Activated CD8-positive, alpha-beta T cell treated with anti-CD3 and anti-CD28 coated beads for 36 hours (primary cell): ENCODE results near the gene SURF1. TPM values are rescaled to one million over a fixed set of nuclear protein-coding genes. Genes with fewer than 3 reads are reported as not detected.

Experiments used
- ATAC-seq: fragments of 200-7000 bp; cut with Tn5 transposase; one replicate; pipeline ENCODE4 v1.10.0; 2021; ENCODE audit warnings: mild to moderate bottlenecking, moderate library complexity
- CTCF ChIA-PET: fragments of 350-600 bp; sonication (Branson Sonifier 250); formaldehyde crosslinking; loops from one replicate; lab custom pipeline; 2021; ENCODE audit warnings: antibody characterized with exemption; lab: Charles Lee
- POLR2A ChIA-PET: fragments of 350-600 bp; sonication (Branson Sonifier 250); formaldehyde crosslinking; loops from one replicate; lab custom pipeline; 2021; ENCODE audit warnings: antibody characterized with exemption; lab: Charles Lee
- DNase-seq: peaks from one replicate; pipeline ENCODE4 v3.0.0-alpha.2; 2020
- H3K27ac Mint-ChIP-seq: one replicate; pipeline ENCODE4 v1.8.0; 2021; ENCODE audit warnings: mild to moderate bottlenecking, mixed read lengths
- H3K27me3 Mint-ChIP-seq: one replicate; pipeline ENCODE4 v1.8.0; 2021; ENCODE audit warnings: mixed read lengths
- H3K36me3 Mint-ChIP-seq: one replicate; pipeline ENCODE4 v1.8.0; 2021; ENCODE audit warnings: low read depth, mixed read lengths
- H3K4me1 Mint-ChIP-seq: one replicate; pipeline ENCODE4 v1.8.0; 2021; ENCODE audit warnings: low read depth, mixed read lengths
- H3K4me3 Mint-ChIP-seq: one replicate; pipeline ENCODE4 v1.8.0; 2021; ENCODE audit warnings: mild to moderate bottlenecking, moderate library complexity, mixed read lengths
- H3K9me3 Mint-ChIP-seq: one replicate; pipeline ENCODE4 v1.8.0; 2021; ENCODE audit warnings: mixed read lengths
- intact Hi-C: fragments of 100-400 bp; cut with micrococcal nuclease; formaldehyde crosslinking; loops from one replicate; pipeline ENCODE4 v1.10.0; 2022
- total RNA-seq, 2 experiments: library from RNA; stranded (reverse); gene quantifications; one replicate each; pipeline ENCODE4 v1.2.3, GENCODE V29; 2021
- TF ChIP-seq, protein P1 (sequence below): fragments of 200-600 bp; IDR thresholded peaks from one replicate; pipeline ENCODE4 v1.8.0; 2022; ENCODE audit warnings: antibody characterized with exemption, mild to moderate bottlenecking

The SURF1 gene
- total RNA-seq, 2 experiments from 2014 or later, result 22.1 to 25.3 TPM

DNA sequence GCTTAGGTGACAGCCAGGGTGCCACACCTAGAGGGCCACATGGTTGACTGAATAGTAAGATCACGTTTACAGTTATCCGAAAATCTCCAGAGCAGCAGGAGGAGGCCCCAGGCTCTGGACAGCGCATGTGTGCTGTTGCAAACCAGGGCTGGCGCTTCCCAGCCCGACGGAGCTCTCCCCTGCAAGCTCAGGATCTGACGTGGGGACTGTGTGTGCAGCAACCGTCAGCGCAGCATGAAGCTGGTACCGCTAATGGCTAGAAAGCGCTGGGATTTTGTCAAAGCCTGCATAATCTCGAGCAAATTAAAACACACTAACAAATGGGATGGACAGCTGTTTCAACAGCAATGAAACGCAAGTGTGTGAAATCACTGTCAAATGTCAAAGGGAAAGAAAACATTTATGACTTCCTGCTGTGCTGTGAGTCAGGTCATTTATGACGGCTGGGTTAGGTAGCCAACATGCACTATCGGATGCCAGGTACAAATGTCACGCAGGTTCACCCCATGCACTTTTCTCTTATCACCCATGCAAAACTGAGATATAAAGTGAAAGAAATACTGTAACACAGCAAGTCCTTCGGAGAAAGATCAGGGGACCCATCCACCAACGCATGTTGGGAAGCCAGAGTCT is 12.1 kb upstream of the SURF1 start:
- Mint-ChIP-seq H3K27ac (peak overlapping the region; percentile 98), H3K4me3 (peak overlapping the region; percentile 79), H3K9me3 (no peaks in the 10 kb centered on the region), H3K27me3 (no peaks in the 10 kb centered on the region), H3K36me3 (peaks cover 84% of the 10 kb centered on the region), H3K4me1 (peaks cover 61% of the 10 kb centered on the region)
- POLR2A ChIA-PET, result interaction anchor here (1.5 to 28.8 kb wide), 2 partner anchors 9 to 19 kb away, joined by 5 to 872 read pairs; partner anchors contain the start of genes MED22, RPL7A, SURF1 and SURF2
- ATAC-seq (no peak), DNase-seq (no peak)
- TF ChIP-seq, protein P1, sequence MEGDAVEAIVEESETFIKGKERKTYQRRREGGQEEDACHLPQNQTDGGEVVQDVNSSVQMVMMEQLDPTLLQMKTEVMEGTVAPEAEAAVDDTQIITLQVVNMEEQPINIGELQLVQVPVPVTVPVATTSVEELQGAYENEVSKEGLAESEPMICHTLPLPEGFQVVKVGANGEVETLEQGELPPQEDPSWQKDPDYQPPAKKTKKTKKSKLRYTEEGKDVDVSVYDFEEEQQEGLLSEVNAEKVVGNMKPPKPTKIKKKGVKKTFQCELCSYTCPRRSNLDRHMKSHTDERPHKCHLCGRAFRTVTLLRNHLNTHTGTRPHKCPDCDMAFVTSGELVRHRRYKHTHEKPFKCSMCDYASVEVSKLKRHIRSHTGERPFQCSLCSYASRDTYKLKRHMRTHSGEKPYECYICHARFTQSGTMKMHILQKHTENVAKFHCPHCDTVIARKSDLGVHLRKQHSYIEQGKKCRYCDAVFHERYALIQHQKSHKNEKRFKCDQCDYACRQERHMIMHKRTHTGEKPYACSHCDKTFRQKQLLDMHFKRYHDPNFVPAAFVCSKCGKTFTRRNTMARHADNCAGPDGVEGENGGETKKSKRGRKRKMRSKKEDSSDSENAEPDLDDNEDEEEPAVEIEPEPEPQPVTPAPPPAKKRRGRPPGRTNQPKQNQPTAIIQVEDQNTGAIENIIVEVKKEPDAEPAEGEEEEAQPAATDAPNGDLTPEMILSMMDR, result no peak
- intact Hi-C loops, result no loop called here
- CTCF ChIA-PET, result interaction anchor here (1.1 kb wide), 1 partner anchor 17 kb away, joined by 4 read pairs; no protein-coding TSS in a partner anchor

DNA sequence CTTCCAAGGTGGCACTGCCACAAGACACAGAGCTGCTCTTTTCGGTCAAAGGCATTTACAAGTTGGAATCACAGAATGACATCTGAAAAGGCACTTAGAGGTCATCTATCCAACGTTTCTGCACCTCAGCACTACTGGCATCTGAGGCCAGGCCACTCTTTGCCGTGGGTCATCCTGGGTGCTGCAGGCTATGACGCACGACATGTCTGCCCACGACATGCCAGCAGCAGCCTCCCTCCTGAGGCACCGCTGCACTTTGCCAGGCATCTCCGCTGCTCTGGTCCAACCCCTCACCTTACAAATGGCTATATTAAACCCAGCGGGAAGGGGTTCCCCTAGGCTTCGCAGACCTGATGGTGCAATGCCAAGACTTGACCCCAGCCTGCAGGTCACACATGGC is 11.5 kb upstream of the SURF1 start:
- CTCF ChIA-PET, result interaction anchor here (1.1 kb wide), 1 partner anchor 16 kb away, joined by 4 read pairs; no protein-coding TSS in a partner anchor
- Mint-ChIP-seq H3K36me3 (peaks cover 80% of the 10 kb centered on the region), H3K9me3 (no peaks in the 10 kb centered on the region), H3K27me3 (no peaks in the 10 kb centered on the region), H3K4me1 (peaks cover 56% of the 10 kb centered on the region), H3K4me3 (no peak overlapping the region), H3K27ac (peak overlapping the region; percentile 98)
- DNase-seq, result no peak
- POLR2A ChIA-PET, result interaction anchor here (1.5 to 28.8 kb wide), 2 partner anchors 10 to 19 kb away, joined by 5 to 872 read pairs; partner anchors contain the start of genes MED22, RPL7A, SURF1 and SURF2
- TF ChIP-seq, protein P1, result no peak
- ATAC-seq, result no peak
- intact Hi-C loops, result no loop called here

DNA sequence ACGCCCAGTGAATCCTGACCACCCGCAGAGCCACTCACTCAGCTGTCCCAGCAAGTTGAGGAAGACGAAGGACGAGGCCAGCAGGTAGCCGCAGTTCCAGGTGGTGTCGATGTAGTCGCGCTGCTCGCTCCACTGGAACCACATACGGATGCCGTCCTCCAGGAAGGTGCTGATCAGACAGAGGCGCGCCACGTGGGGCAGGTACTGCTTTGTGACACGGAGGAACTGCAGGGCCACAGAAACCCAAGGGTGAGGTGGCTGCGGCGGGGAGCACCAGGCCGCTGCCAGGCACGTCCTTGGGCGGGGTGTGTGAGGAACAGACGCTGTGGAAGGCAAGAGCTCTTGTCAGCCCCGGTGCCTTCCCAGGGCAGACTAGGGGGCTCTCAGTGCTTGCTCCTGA is 10.9 kb upstream of the SURF1 start:
- Mint-ChIP-seq H3K36me3 (peaks cover 75% of the 10 kb centered on the region), H3K27me3 (no peaks in the 10 kb centered on the region), H3K4me3 (no peak overlapping the region), H3K27ac (peak overlapping the region; percentile 11), H3K9me3 (no peaks in the 10 kb centered on the region), H3K4me1 (peaks cover 50% of the 10 kb centered on the region)
- CTCF ChIA-PET, result no interaction called here
- intact Hi-C loops, result no loop called here
- ATAC-seq, result no peak
- TF ChIP-seq, protein P1, result no peak
- DNase-seq, result no peak
- POLR2A ChIA-PET, result interaction anchor here (0.9 to 28.8 kb wide), 3 partner anchors 11 to 92 kb away, joined by 4 to 872 read pairs (median 5); partner anchors contain the start of genes CACFD1, MED22, RPL7A and SURF1

DNA sequence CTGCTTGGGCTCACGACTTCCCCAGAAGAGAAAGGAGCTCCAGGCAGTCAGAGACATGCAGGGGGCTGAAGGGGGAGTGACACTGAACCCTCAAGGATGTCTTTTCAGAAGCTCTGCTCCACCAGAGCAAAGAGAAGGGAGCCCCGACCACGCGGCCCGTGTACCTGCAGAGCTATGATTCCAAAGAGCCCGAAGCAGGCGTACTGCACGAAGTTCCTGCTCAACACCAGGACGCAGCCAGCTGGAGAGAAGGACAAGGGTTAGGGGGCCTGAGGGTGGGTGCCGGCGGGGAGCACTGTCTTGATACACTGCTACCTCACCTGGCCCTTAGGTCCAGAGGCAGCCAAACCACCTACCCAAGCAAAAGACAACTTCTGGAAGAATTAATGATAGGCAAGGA is 10.1 kb upstream of the SURF1 start:
- Mint-ChIP-seq H3K4me1 (peaks cover 50% of the 10 kb centered on the region), H3K36me3 (peaks cover 75% of the 10 kb centered on the region), H3K9me3 (no peaks in the 10 kb centered on the region), H3K4me3 (no peak overlapping the region), H3K27ac (peak overlapping the region; percentile 0), H3K27me3 (no peaks in the 10 kb centered on the region)
- ChIA-PET CTCF (interaction anchor here (1.4 kb wide), 1 partner anchor 120 kb away, joined by 4 read pairs; no protein-coding TSS in a partner anchor), POLR2A (interaction anchor here (0.7 to 28.8 kb wide), 4 partner anchors 9 to 336 kb away, joined by 3 to 872 read pairs (median 6); partner anchors contain the start of genes CACFD1, MED22, RPL7A and SURF1)
- TF ChIP-seq, protein P1, result no peak
- DNase-seq (no peak), ATAC-seq (no peak)
- intact Hi-C loops, result no loop called here
